ENCODE results near the gene INTS2.
"Not testable (repeated sequence)": the region's sequence is repeated elsewhere in the genome, so short reads cannot be mapped to it uniquely, and the experiment has no call there.

DNA sequence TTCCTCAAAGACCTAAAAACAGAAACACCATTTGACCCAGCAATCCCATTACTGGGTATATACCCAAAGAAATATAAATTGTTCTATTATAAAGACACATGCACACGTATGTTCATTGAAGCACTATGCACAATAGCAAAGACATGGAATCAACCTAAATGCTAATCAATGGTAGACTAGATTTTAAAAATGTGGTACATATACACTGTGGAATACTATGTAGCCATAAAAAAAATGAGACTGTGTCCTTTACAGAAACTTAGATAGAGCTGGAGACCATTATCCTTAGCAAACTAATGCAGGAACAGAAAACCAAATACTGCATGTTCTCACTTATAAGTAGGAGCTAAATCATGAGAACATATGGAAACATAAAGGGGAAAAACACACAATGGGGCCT, 100.9 kb downstream of the INTS2 start:
- TF ChIP-seq, protein P1, sequence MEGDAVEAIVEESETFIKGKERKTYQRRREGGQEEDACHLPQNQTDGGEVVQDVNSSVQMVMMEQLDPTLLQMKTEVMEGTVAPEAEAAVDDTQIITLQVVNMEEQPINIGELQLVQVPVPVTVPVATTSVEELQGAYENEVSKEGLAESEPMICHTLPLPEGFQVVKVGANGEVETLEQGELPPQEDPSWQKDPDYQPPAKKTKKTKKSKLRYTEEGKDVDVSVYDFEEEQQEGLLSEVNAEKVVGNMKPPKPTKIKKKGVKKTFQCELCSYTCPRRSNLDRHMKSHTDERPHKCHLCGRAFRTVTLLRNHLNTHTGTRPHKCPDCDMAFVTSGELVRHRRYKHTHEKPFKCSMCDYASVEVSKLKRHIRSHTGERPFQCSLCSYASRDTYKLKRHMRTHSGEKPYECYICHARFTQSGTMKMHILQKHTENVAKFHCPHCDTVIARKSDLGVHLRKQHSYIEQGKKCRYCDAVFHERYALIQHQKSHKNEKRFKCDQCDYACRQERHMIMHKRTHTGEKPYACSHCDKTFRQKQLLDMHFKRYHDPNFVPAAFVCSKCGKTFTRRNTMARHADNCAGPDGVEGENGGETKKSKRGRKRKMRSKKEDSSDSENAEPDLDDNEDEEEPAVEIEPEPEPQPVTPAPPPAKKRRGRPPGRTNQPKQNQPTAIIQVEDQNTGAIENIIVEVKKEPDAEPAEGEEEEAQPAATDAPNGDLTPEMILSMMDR (IDR thresholded peaks at IDR 0.05; ENCODE audit: insufficient read depth, low read length, poor library complexity, severe bottlenecking): not testable (repeated sequence)
- not testable (repeated sequence) for TF ChIP-seq EZH2phosphoT487 (conservative IDR thresholded peaks at IDR 0.05; ENCODE audit: low read length)
